Measurements from ENCODE around the gene RPS19BP1.

Gene RPS19BP1

DNA sequence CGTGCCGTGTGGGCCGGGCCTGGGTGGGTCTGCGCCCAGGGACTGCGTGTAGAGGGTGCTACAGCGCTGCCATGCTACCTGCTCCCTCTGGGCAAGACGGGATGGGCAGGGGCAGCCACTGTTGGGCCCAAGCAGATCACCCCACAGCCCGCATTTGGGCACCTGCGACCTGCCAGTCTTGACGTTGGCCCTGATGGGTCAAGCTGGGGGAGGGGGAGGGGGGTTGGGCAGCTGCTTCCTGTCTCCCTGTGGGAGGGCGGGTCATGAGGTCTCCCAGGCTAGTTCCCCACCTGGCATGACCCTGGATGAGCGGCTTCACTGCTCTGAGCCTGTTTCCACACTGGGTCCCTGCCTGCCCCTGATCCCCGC lies 2.8 kb upstream of the RPS19BP1 start:
- TF ChIP-seq, protein P1, sequence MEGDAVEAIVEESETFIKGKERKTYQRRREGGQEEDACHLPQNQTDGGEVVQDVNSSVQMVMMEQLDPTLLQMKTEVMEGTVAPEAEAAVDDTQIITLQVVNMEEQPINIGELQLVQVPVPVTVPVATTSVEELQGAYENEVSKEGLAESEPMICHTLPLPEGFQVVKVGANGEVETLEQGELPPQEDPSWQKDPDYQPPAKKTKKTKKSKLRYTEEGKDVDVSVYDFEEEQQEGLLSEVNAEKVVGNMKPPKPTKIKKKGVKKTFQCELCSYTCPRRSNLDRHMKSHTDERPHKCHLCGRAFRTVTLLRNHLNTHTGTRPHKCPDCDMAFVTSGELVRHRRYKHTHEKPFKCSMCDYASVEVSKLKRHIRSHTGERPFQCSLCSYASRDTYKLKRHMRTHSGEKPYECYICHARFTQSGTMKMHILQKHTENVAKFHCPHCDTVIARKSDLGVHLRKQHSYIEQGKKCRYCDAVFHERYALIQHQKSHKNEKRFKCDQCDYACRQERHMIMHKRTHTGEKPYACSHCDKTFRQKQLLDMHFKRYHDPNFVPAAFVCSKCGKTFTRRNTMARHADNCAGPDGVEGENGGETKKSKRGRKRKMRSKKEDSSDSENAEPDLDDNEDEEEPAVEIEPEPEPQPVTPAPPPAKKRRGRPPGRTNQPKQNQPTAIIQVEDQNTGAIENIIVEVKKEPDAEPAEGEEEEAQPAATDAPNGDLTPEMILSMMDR (IDR thresholded peaks at IDR 0.05; ENCODE audit: insufficient read depth, low read length, missing control alignments): no peak
- DNase-seq (ENCODE audit: low read depth, low spot score): no peak
- ChIA-PET CTCF (interaction anchor here (0.7 to 27.5 kb wide), 30 partner anchors 9 to 816 kb away, joined by 3 to 1079 read pairs (median 6); partner anchors contain the start of gene ADSL), POLR2A (interaction anchor here (0.6 to 1.0 kb wide), 3 partner anchors 39 to 509 kb away, joined by 3 read pairs; no protein-coding TSS in a partner anchor)
- no peak overlapping the region for H3K4me3 ChIP-seq (ENCODE audit: low read depth, low read length)

DNA sequence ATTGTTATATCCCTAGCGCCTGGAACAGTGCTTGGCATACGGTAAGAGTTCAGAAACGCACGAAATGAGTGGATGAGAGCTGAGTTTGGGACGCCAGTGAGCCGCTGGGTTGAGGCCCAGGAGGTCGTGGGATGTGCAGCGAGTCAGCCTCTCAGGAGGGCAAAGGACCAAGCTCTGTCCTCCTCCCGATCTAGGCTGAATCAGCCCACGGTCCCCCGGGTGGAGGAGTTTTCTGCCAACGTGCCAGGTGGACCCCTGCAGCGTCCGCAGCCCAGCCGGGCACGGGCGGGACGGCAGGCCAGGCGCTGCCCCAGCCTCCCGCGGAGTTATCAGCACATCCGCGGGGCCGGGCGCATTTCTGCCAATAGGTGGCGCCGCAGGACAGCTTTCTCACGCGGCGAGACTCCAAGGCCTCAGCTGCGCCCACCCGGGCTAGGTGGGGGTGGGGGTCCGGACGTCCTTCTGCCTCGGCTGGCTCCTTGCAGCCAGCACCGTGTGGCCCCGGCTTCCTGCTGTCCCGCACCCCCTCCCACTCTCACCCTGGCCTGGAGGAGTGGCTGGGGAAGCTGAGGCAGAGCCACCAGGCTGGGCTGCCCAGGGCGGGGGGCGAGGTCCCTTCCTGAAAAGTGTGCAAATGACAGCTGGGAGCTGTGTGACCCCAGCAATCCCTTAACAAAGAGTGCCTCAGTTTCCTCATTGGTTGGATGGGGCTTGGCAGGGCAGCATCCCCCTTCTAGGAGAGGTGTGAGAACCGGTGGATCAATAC lies 2.2 kb upstream of the RPS19BP1 start:
- TF ChIP-seq, protein P1 (IDR thresholded peaks at IDR 0.05; ENCODE audit: insufficient read depth, low read length, missing control alignments): peak; percentile 96
- ChIA-PET CTCF (interaction anchor here (0.7 to 27.5 kb wide), 42 partner anchors 10 to 817 kb away, joined by 3 to 1079 read pairs (median 5); partner anchors contain the start of genes ADSL, MIEF1 and RPL3), POLR2A (interaction anchor here (0.6 to 1.1 kb wide), 5 partner anchors 15 to 509 kb away, joined by 3 to 4 read pairs (median 3); partner anchors contain the start of genes ATF4 and RPL3)
- H3K4me3 ChIP-seq (ENCODE audit: low read depth, low read length): no peak overlapping the region; the same call in 1 of the 2 replicates
- DNase-seq (ENCODE audit: low read depth, low spot score): no peak

DNA sequence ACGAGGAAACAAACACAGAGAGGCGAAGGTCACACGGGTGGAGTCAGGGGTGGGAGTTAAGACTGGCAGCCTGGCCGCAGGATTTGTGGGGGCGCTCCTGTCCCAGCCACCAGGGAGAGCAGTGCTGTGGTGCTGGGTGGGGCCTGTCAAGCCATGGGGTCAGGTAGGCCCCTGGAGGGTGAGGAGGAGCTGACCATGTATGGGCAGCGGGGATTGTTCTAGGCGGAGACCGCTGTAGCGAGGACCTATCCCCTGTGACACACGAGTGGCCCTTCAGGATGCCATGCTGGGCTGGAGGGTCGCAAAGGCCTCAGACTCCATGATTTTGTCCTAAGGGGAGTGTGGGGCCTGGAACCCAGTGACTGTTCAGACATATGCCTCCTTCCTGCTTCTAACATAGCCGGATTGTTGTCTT lies 1.6 kb upstream of the RPS19BP1 start:
- no peak for DNase-seq (ENCODE audit: low read depth, low spot score)
- H3K4me3 ChIP-seq (ENCODE audit: low read depth, low read length): no peak overlapping the region
- TF ChIP-seq, protein P1 (IDR thresholded peaks at IDR 0.05; ENCODE audit: insufficient read depth, low read length, missing control alignments): no peak
- ChIA-PET POLR2A (interaction anchor here (1.1 to 1.4 kb wide), 2 partner anchors 14 to 491 kb away, joined by 3 to 4 read pairs; partner anchors contain the start of gene ATF4), CTCF (interaction anchor here (0.7 to 27.5 kb wide), 37 partner anchors 9 to 818 kb away, joined by 3 to 1079 read pairs (median 5); partner anchors contain the start of genes ADSL, MIEF1 and RPL3)

DNA sequence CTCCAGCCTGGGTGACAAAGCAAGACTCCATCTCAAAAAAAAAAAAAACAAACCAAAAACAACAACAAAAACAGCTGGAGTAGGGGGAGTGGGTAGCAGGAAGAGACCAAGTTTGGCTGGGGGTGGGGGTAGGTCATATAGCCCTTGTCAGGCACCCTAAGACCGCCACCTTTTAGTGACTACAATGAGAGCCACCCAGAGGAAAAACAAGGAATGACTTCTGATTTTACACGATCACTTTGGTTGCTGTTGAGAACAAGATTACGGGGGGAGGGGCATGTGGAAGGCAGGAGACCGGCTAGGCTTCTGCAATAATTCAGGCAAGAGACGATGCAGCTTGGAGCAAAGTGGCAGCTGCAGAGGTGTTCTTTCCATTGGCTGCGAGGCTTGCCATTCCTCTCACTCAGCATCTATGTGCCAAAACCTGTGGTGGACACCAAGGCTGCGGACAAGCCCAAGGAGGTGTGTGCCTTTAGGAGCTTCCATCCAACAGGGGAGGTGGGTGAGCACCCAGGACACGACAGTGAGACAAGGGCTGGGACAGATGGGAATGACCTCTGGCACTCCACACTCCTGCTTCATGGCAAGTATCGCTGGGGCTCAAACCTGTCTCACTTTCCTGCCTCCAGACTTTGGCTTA lies 1.7 kb downstream of the RPS19BP1 start:
- TF ChIP-seq, protein P1 (IDR thresholded peaks at IDR 0.05; ENCODE audit: insufficient read depth, low read length, missing control alignments): peak; percentile 19
- no peak for DNase-seq (ENCODE audit: low read depth, low spot score)
- H3K4me3 ChIP-seq (ENCODE audit: low read depth, low read length): no peak overlapping the region; the same call in none of the 2 replicates
- ChIA-PET CTCF (interaction anchor here (0.7 to 27.5 kb wide), 22 partner anchors 11 to 819 kb away, joined by 3 to 1079 read pairs (median 5); partner anchors contain the start of genes ATF4, MIEF1, RPL3 and TAB1), POLR2A (interaction anchor here (0.7 to 0.8 kb wide), 2 partner anchors 8 to 11 kb away, joined by 3 read pairs; no protein-coding TSS in a partner anchor)

DNA sequence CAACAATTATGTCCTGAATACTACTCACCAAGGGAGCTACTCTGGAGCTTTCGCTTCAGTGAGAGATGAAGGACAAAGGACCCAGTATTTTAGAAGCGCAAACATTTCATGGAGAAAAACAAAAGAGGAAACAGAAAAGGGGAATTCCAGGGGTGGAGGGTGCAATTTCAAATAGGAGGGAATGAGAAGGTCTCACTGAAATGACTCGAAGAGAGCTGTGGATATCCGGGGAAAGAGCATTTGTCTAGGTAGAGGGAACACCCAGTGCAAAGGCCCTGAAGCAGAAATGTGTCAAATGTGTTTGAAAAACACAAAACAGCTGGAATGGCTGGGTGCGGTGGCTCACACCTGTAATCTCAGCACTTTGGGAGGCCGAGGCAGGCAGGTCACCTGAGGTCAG lies 2.4 kb downstream of the RPS19BP1 start:
- TF ChIP-seq, protein P1 (IDR thresholded peaks at IDR 0.05; ENCODE audit: insufficient read depth, low read length, missing control alignments): no peak
- H3K4me3 ChIP-seq (ENCODE audit: low read depth, low read length): no peak overlapping the region
- CTCF ChIA-PET: interaction anchor here (0.6 to 27.5 kb wide), 30 partner anchors 9 to 819 kb away, joined by 3 to 1079 read pairs (median 5); partner anchors contain the start of genes ATF4, MIEF1, RPL3 and TAB1

More for the DNA sequence above, 2.4 kb downstream of the RPS19BP1 start:
- POLR2A ChIA-PET: interaction anchor here (1.9 kb wide), 1 partner anchor 10 kb away, joined by 17 read pairs; the partner anchor contains the start of gene ATF4
- no peak for DNase-seq (ENCODE audit: low read depth, low spot score)

Measured in AG04449 (cell line).